Uterus (tissue), 4 donors: Measurements from ENCODE around the gene KCNA4. TPM values are rescaled to one million over a fixed set of nuclear protein-coding genes. Genes with fewer than 3 reads are reported as not detected.
A peak's percentile ranks its signal among the peaks of the same experiment; 100 is the strongest.

ENCODE experiments used
- DNase-seq, 2 donors: peaks; one replicate each; pipeline ENCODE4 v3.0.0-alpha.2; 2019 to 2020
- H3K27ac ChIP-seq, 2 donors: fragments of 200-600 bp; sonication (generic); 1 replicate in 1 of 2; 2 replicates in 1 of 2; pipeline ENCODE4 v1.5.1; 2016 to 2018
- H3K27me3 ChIP-seq, 2 donors: fragments of 200-600 bp; sonication (generic); one replicate each; pipeline ENCODE4 v1.5.1; 2018 to 2019; ENCODE audit warnings: control low read depth in 1 of 2
- H3K36me3 ChIP-seq, 2 donors: fragments of 200-600 bp; sonication (generic); one replicate each; pipeline ENCODE4 v1.5.1; 2019; ENCODE audit warnings: control low read depth in 1 of 2
- H3K4me1 ChIP-seq, 2 donors: fragments of 200-600 bp; sonication (generic); one replicate each; pipeline ENCODE4 v1.5.1; 2018 to 2019; ENCODE audit warnings: control low read depth in 1 of 2
- H3K4me3 ChIP-seq, 2 donors: fragments of 200-600 bp; sonication (generic); 1 replicate in 1 of 2; 2 replicates in 1 of 2; pipeline ENCODE4 v1.5.1; 2018 to 2019; ENCODE audit warnings: mild to moderate bottlenecking in 1 of 2
- H3K9me3 ChIP-seq, 2 donors: fragments of 200-600 bp; sonication (generic); one replicate each; pipeline ENCODE4 v1.5.1; 2019; ENCODE audit warnings: control low read depth in 1 of 2
- CTCF ChIP-seq, 4 experiments: fragments of 200-600 bp in 2 of 4; fragments of 450-650 bp in 2 of 4; sonication (generic) in 2 of 4; IDR thresholded peaks; one replicate each; pipeline ENCODE4 v1.5.1; 2016 to 2019; ENCODE audit warnings: antibody characterized with exemption in 4 of 4, mild to moderate bottlenecking in 2 of 4, moderate library complexity in 1 of 4
- POLR2A ChIP-seq, 2 donors: fragments of 450-650 bp; IDR thresholded peaks; one replicate each; pipeline ENCODE4 v1.6.1; 2016; ENCODE audit warnings: antibody characterized with exemption in 2 of 2, mild to moderate bottlenecking in 1 of 2, moderate library complexity in 1 of 2
- intact Hi-C: fragments of 100-400 bp; cut with DNase I; formaldehyde crosslinking; loops from one replicate; pipeline ENCODE4 v1.15.1; 2023; ENCODE audit warnings: low total_unique reads
- total RNA-seq, 4 donors: library from RNA; depleted of rRNA in 3 of 4; stranded (reverse); fragments of >200 nt in 3 of 4; gene quantifications; one replicate each; pipeline versions ENCODE4 v1.1.0 to v1.2.4, GENCODE V29; 2014 to 2023
- donor health status: DM: yes; HTN: yes; CAD: no.

KCNA4 gene
- 1 to 10 TPM in 1 of 4 donors, under 1 TPM in 1, not detected in 2; 0.88 to 5.7 TPM for total RNA-seq

GRCh38 chr11:30016588-30017363 lies at the start of gene KCNA4:
TSS of gene KCNA4 (minus strand) at chr11:30017030. CDS start at chr11:30012678, 4,352 bp downstream.
- no peaks in the 10 kb centered on the region for H3K9me3 ChIP-seq
- H3K4me1 ChIP-seq, result no peaks in the 10 kb centered on the region
- TF ChIP-seq POLR2A (IDR thresholded peaks at IDR 0.05) (no peak), CTCF (IDR thresholded peaks at IDR 0.05) (peak in 1 of 4 experiments; percentile 10)
- no peaks in the 10 kb centered on the region for H3K36me3 ChIP-seq
- DNase-seq, result no peak
- H3K27ac ChIP-seq, result no peak within 1 kb of the TSS
- intact Hi-C loops, result no loop called here
- H3K27me3 ChIP-seq, result no peaks in the 10 kb centered on the region
- peak within 1 kb of the TSS; percentile 24 to 32 for H3K4me3 ChIP-seq

DNA sequence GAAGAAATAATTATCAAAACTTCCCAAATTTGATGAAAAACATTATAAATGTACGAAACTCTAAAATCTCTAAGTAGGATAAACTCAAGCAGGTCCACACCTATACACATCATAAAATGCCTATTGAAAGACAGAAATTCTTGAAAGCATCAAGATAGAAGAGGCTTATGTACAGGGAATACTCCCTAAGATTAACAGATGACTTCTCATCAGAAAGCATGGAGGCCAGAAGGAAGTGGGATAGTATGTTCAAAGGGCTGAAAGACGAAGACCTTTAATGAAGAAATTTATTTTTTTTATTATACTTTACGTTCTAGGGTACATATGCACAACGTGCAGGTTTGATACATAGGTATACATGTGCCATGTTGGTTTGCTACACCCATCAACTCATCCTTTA lies 45.3 kb upstream of the KCNA4 start:
- Histone ChIP-seq H3K27ac (no peak overlapping the region), H3K27me3 (no peaks in the 10 kb centered on the region), H3K4me1 (no peaks in the 10 kb centered on the region), H3K4me3 (no peak overlapping the region), H3K9me3 (no peaks in the 10 kb centered on the region), H3K36me3 (no peaks in the 10 kb centered on the region)
- no peak for DNase-seq
- intact Hi-C loops, result no loop called here
- no peak for TF ChIP-seq POLR2A (IDR thresholded peaks at IDR 0.05)
- TF ChIP-seq CTCF (IDR thresholded peaks at IDR 0.05), result no peak

DNA sequence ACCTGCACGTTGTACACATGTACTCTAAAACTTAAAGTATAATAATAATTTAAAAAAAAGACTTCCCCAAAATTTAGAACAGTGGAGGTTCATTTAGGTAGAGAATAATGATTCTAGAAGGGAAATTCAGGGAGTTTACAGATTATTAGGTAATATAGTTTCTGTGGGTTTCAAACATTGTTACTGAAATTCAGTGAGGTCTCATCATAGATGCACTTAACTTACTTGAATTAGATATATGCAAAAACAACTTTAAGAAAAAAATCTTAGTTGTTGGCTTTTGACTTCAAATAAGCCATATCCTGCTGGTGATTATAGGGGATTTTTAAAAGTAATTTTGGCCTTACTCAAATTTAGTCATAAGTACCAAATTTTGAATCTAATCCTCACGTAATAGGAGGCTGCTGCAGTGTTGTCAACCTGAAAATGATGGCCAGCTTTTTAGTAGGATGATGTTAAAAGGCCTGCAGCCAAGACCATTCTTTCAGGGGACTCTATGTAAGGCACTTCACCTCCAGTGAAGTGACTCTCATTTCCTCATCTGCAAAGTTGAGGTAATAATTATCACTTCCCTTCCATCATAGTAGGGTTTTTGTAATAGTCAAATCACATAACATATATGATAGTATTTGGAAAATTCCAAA lies 42.5 kb upstream of the KCNA4 start:
- intact Hi-C loops, result no loop called here
- no peaks in the 10 kb centered on the region for H3K4me1 ChIP-seq
- TF ChIP-seq POLR2A (IDR thresholded peaks at IDR 0.05) (no peak), CTCF (IDR thresholded peaks at IDR 0.05) (no peak)
- no peak overlapping the region for H3K27ac ChIP-seq
- no peaks in the 10 kb centered on the region for H3K9me3 ChIP-seq
- H3K27me3 ChIP-seq, result no peaks in the 10 kb centered on the region
- no peak for DNase-seq
- H3K4me3 ChIP-seq, result no peak overlapping the region
- H3K36me3 ChIP-seq, result no peaks in the 10 kb centered on the region

- Histone ChIP-seq H3K4me1 (no peaks in the 10 kb centered on the region), H3K9me3 (no peaks in the 10 kb centered on the region), H3K4me3 (no peak overlapping the region), H3K36me3 (no peaks in the 10 kb centered on the region), H3K27ac (no peak overlapping the region), H3K27me3 (no peaks in the 10 kb centered on the region)
- TF ChIP-seq POLR2A (IDR thresholded peaks at IDR 0.05) (no peak), CTCF (IDR thresholded peaks at IDR 0.05) (no peak)
- intact Hi-C loops, result no loop called here
- no peak for DNase-seq
These were observed 32.4 kb upstream of the KCNA4 start for GRCh38 chr11:30049214-30049613.

- H3K36me3 ChIP-seq, result no peaks in the 10 kb centered on the region
- H3K4me3 ChIP-seq, result no peak overlapping the region
- TF ChIP-seq POLR2A (IDR thresholded peaks at IDR 0.05) (no peak), CTCF (IDR thresholded peaks at IDR 0.05) (no peak)
- H3K27ac ChIP-seq, result no peak overlapping the region
- no peaks in the 10 kb centered on the region for H3K9me3 ChIP-seq
- no peaks in the 10 kb centered on the region for H3K27me3 ChIP-seq
- DNase-seq, result no peak
- intact Hi-C loops, result no loop called here
- no peaks in the 10 kb centered on the region for H3K4me1 ChIP-seq
These were observed 29.7 kb upstream of the KCNA4 start for GRCh38 chr11:30046578-30046945.
